Right atrium auricular region (tissue), 2 donors: ENCODE results near the gene GRIA4. TPM values are rescaled to one million over a fixed set of nuclear protein-coding genes. Genes with fewer than 3 reads are reported as not detected.

Experiments
- DNase-seq: peaks from one replicate; pipeline ENCODE4 v3.0.0-alpha.2; 2019; ENCODE audit warnings: low spot score
- H3K27ac ChIP-seq, 2 donors: fragments of 200-600 bp; sonication (generic); 1 replicate in 1 of 2; 2 replicates in 1 of 2; pipeline ENCODE4 v1.5.1; 2016 to 2019
- H3K27me3 ChIP-seq, 2 donors: fragments of 200-600 bp; sonication (generic); one replicate each; pipeline versions ENCODE4 v1.5.1 to v1.6.0; 2017 to 2019
- H3K36me3 ChIP-seq: fragments of 200-600 bp; sonication (generic); one replicate; pipeline ENCODE4 v1.5.1; 2016
- H3K4me1 ChIP-seq, 2 donors: fragments of 200-600 bp; sonication (generic); one replicate each; pipeline versions ENCODE4 v1.5.1 to v1.6.0; 2017 to 2019
- H3K4me3 ChIP-seq, 2 donors: fragments of 200-600 bp; sonication (generic); 1 replicate in 1 of 2; 2 replicates in 1 of 2; pipeline ENCODE4 v1.5.1; 2017 to 2019; ENCODE audit warnings: mild to moderate bottlenecking in 1 of 2, moderate library complexity in 1 of 2
- H3K9me3 ChIP-seq, 2 donors: fragments of 200-600 bp; sonication (generic); one replicate each; pipeline ENCODE4 v1.5.1; 2019
- total RNA-seq, 2 donors: library from RNA; depleted of rRNA; stranded (reverse); fragments of >200 nt; gene quantifications; one replicate each; pipeline ENCODE4 v1.1.0, GENCODE V29; 2016
- TF ChIP-seq, protein P1 (sequence below), 2 donors: fragments of 200-600 bp; sonication (generic); IDR thresholded peaks; one replicate each; pipeline ENCODE4 v1.5.1; 2019; ENCODE audit warnings: antibody characterized with exemption in 2 of 2

GRIA4 gene
- total RNA-seq, 2 donors from 2014 or later, result not detected

DNA sequence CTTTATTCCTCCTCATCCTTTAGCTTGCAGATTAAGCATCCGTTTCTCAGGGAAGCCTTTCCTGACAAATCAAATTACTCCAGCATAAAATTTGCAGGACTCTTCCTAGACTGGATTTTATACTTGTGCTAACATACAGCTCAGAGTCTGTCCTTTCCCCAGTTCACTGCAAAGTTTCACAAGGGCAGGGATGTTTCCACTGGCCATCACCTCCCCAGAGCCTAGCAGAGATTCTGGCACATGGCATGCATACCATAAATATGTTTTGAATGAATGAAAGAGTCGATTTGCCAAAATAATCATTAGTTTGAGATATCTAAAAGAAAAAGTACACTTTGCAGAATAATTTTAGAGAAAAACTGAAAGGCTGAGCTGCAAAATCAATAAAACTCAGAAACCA lies 401.6 kb downstream of the GRIA4 start:
- Histone ChIP-seq H3K4me1 (peaks cover 0 to 24% of the 10 kb centered on the region in 2 donors), H3K4me3 (no peak overlapping the region)
- TF ChIP-seq, protein P1, sequence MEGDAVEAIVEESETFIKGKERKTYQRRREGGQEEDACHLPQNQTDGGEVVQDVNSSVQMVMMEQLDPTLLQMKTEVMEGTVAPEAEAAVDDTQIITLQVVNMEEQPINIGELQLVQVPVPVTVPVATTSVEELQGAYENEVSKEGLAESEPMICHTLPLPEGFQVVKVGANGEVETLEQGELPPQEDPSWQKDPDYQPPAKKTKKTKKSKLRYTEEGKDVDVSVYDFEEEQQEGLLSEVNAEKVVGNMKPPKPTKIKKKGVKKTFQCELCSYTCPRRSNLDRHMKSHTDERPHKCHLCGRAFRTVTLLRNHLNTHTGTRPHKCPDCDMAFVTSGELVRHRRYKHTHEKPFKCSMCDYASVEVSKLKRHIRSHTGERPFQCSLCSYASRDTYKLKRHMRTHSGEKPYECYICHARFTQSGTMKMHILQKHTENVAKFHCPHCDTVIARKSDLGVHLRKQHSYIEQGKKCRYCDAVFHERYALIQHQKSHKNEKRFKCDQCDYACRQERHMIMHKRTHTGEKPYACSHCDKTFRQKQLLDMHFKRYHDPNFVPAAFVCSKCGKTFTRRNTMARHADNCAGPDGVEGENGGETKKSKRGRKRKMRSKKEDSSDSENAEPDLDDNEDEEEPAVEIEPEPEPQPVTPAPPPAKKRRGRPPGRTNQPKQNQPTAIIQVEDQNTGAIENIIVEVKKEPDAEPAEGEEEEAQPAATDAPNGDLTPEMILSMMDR (IDR thresholded peaks at IDR 0.05), result no peak

DNA sequence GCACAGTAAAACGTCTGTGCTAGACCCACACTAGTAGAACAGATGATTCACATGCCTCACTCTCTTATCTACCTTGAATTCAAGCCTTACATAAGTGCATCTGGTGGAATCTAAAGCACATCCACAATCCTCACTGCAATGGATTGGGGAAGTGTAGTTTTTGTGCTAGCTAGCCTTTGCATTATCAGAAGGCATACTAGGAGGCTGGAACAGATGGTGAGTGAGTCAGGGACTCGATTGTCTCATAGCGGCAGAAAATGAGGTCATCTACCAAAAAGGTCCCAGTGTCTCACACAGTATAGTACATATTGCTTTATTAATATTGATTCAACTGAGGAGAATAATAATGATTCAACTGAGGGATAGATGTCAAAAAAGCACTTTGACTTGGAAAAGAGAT lies 402.9 kb downstream of the GRIA4 start:
- H3K27ac ChIP-seq, result peak overlapping the region in 1 of 2 donors; percentile 20
- H3K4me3 ChIP-seq, result no peak overlapping the region
- DNase-seq, result no peak
- H3K4me1 ChIP-seq, result peaks cover 0 to 34% of the 10 kb centered on the region in 2 donors
- TF ChIP-seq, protein P1 (IDR thresholded peaks at IDR 0.05), result no peak
- no peaks in the 10 kb centered on the region for H3K27me3 ChIP-seq
- no peaks in the 10 kb centered on the region for H3K9me3 ChIP-seq
- H3K36me3 ChIP-seq, result peaks cover 29% of the 10 kb centered on the region

More for the DNA sequence above, 401.6 kb downstream of the GRIA4 start:
- Histone ChIP-seq H3K27ac (no peak overlapping the region), H3K9me3 (no peaks in the 10 kb centered on the region), H3K27me3 (no peaks in the 10 kb centered on the region), H3K36me3 (peaks cover 39% of the 10 kb centered on the region)
- no peak for DNase-seq

DNA sequence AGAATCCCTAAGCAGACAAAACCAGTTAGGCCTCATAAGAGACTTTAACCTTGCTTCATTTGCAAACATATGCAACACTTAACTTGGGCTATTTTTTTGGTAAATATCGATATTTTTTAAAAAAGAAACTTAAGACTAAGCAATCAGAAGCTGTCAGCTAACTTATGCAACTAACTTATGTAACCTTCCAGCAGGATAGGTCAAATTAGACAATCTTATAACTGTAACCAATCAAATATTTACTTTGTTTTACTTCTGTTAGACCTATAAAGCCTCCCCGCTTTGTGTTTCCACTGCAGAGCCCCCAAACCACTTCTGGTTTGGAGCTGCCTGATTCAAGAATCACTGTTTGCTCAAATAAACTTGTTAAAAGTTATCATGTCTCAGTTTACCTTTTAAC lies 404.2 kb downstream of the GRIA4 start:
- Histone ChIP-seq H3K4me1 (peaks cover 0 to 42% of the 10 kb centered on the region in 2 donors), H3K4me3 (no peak overlapping the region), H3K36me3 (peaks cover 18% of the 10 kb centered on the region), H3K9me3 (no peaks in the 10 kb centered on the region), H3K27ac (no peak overlapping the region), H3K27me3 (no peaks in the 10 kb centered on the region)
- no peak for DNase-seq
- TF ChIP-seq, protein P1 (IDR thresholded peaks at IDR 0.05), result no peak

DNA sequence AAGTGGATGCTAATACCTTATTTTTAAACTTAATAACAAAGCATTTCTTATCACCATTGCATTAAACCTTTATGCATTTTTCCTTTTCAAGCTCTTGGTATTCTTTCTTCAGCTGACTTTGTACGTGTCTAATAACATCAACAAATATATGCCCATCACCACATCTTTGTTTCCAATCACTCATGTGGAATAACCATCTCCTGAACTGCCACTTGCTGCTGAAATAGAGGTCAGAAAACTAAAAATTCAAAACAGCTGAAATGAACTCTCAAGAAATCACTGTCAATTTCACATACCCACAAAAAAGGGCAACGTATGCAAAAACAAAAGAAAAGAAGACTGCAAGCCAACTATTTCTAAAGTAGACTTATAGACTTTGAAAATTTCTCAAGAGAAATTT lies 404.7 kb downstream of the GRIA4 start:
- Histone ChIP-seq H3K4me3 (no peak overlapping the region), H3K4me1 (peaks cover 0 to 46% of the 10 kb centered on the region in 2 donors)
- TF ChIP-seq, protein P1 (IDR thresholded peaks at IDR 0.05), result no peak

DNA sequence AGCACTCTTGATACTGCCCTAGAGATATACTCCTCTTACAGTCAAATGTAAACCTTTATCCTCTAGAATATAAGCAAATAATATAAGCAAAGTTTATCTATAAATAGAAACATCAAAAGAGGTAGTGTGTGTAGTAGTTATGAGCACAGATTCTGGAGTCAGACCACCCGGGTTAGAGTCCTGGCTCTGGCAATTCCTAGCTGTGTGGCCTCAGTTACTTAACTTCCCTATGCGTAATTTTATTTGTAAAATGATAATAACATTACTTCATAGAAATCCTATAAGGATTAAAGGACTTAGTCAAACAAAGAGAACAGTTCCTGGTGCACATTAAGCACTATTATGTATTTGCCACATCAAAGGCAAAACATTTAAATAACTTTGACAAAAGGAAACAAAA lies 405.2 kb downstream of the GRIA4 start:
- Histone ChIP-seq H3K27ac (no peak overlapping the region), H3K9me3 (no peaks in the 10 kb centered on the region), H3K4me3 (no peak overlapping the region), H3K4me1 (peaks cover 0 to 50% of the 10 kb centered on the region in 2 donors), H3K36me3 (peaks cover 7% of the 10 kb centered on the region), H3K27me3 (no peaks in the 10 kb centered on the region)
- TF ChIP-seq, protein P1 (IDR thresholded peaks at IDR 0.05), result no peak
- DNase-seq, result no peak

More for the DNA sequence above, 404.7 kb downstream of the GRIA4 start:
- DNase-seq, result no peak
- Histone ChIP-seq H3K27ac (no peak overlapping the region), H3K27me3 (no peaks in the 10 kb centered on the region), H3K36me3 (peaks cover 12% of the 10 kb centered on the region), H3K9me3 (no peaks in the 10 kb centered on the region)

DNA sequence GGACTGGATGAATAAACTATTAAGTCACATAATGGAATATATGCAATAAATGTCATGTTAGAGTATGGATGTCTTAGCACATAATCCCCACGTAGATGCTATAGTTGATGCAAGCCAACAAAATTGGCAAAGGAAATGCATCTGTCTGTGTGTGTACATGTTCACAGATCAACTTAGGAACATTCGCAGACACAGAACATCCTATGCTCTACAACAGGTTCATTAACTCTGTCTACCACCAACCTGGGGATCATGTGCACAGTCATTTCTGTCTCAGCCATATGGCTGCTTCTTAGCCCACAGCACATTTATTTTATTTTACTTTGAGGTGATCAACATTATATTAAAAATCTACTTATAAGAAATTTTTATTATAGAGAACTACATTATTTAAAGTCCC lies 407.2 kb downstream of the GRIA4 start:
- DNase-seq, result no peak
- Histone ChIP-seq H3K27me3 (no peaks in the 10 kb centered on the region), H3K27ac (no peak overlapping the region), H3K9me3 (no peaks in the 10 kb centered on the region), H3K4me1 (peaks cover 0 to 67% of the 10 kb centered on the region in 2 donors), H3K36me3 (no peaks in the 10 kb centered on the region), H3K4me3 (no peak overlapping the region)
- TF ChIP-seq, protein P1 (IDR thresholded peaks at IDR 0.05), result no peak
